HepG2 (cell line): ENCODE data around the gene PCGF5. TPM values are rescaled to one million over a fixed set of nuclear protein-coding genes. Genes with fewer than 3 reads are reported as not detected.

Experiments
- ATAC-seq: fragments of 200-7000 bp; cut with Tn5 transposase; 3 replicates; pipeline ENCODE4 v1.9.1; 2020; ENCODE audit warnings: mild to moderate bottlenecking, moderate library complexity
- BruUV-seq: library from RNA; stranded (reverse); fragments of 400-500 nt; replicated peaks from 2 replicates; lab custom pipeline; 2021; lab: Mats Ljungman, UMichigan
- CTCF ChIA-PET: fragments of 300-600 bp; formaldehyde crosslinking; extraction: SDS; loops from one replicate; lab custom pipeline; 2021; ENCODE audit warnings: low total read pairs, inconsistent platforms, low intra/inter-chr PET ratio; lab: Yijun Ruan, JAX
- POLR2A ChIA-PET: fragments of 350-600 bp; sonication (Branson Sonifier 250); formaldehyde crosslinking; loops from one replicate; lab custom pipeline; 2020; ENCODE audit warnings: antibody characterized with exemption, inconsistent platforms; lab: Yijun Ruan, JAX
- DNase-seq: peaks from one replicate; pipeline ENCODE4 v3.0.0-alpha.2; 2015; ENCODE audit warnings: low spot score
- FAIRE-seq: peaks from 3 replicates; lab custom pipeline; 2011; peaks lifted over from hg19 to GRCh38; lab: Jason Lieb, UNC
- H2AFZ ChIP-seq: one replicate; pipeline ENCODE4 v1.6.1; 2011; ENCODE audit warnings: low read length, inconsistent platforms
- H3K27ac ChIP-seq: fragments of 300-600 bp; 3 replicates; pipeline ENCODE4 v1.8.0; 2011; ENCODE audit warnings: mixed run types, mild to moderate bottlenecking, mixed read lengths, low read length, inconsistent platforms; ENCODE audit not compliant: insufficient read depth; ENCODE audit errors: extremely low read length
- H3K27me3 ChIP-seq, 2 experiments: fragments of 200-600 bp in 1 of 2; 2 replicates in 1 of 2; 3 replicates in 1 of 2; pipeline versions ENCODE4 v1.6.0 to v1.8.0; 2011; ENCODE audit warnings: low read length in 2 of 2, mild to moderate bottlenecking in 2 of 2, moderate library complexity in 2 of 2, inconsistent platforms in 1 of 2; ENCODE audit not compliant: insufficient read depth in 2 of 2, control insufficient read depth in 1 of 2
- H3K36me3 ChIP-seq, 2 experiments: fragments of 200-600 bp in 1 of 2; replicated peaks in 1 of 2; 2 replicates in 1 of 2; 3 replicates in 1 of 2; pipeline versions ENCODE4 v1.5.1 to v1.8.0; 2011; ENCODE audit warnings: low read length in 2 of 2, inconsistent platforms in 1 of 2; ENCODE audit not compliant: insufficient read depth in 2 of 2, control insufficient read depth in 1 of 2
- H3K4me1 ChIP-seq: 2 replicates; pipeline ENCODE4 v1.5.1; 2012; ENCODE audit warnings: low read length, inconsistent platforms; ENCODE audit not compliant: insufficient read depth
- H3K4me2 ChIP-seq: 2 replicates; pipeline ENCODE4 v1.6.0; 2011; ENCODE audit warnings: low read depth, low read length, inconsistent platforms
- H3K4me3 ChIP-seq, 3 experiments: fragments of 200-600 bp in 1 of 3; sonication (generic), shearing (Covaris generic) in 1 of 3; replicated peaks in 1 of 3; 2 replicates each; pipeline ENCODE4 v1.5.1; 2011 to 2016; ENCODE audit warnings: low read length in 3 of 3, inconsistent platforms in 2 of 3, low read depth in 2 of 3, mild to moderate bottlenecking in 2 of 3, control low read depth in 1 of 3, mixed read lengths in 1 of 3; ENCODE audit not compliant: insufficient read depth in 1 of 3
- H3K79me2 ChIP-seq: one replicate; pipeline ENCODE4 v1.6.1; 2011; ENCODE audit warnings: low read length, inconsistent platforms; ENCODE audit not compliant: insufficient read depth
- H3K9ac ChIP-seq: 2 replicates; pipeline ENCODE4 v1.6.0; 2011; ENCODE audit warnings: mild to moderate bottlenecking, low read depth, low read length, inconsistent platforms; ENCODE audit not compliant: insufficient read depth
- H3K9me3 ChIP-seq: 2 replicates; pipeline ENCODE4 v1.5.1; 2012; ENCODE audit warnings: mild to moderate bottlenecking, low read length
- H4K20me1 ChIP-seq: 2 replicates; pipeline ENCODE4 v1.6.0; 2011; ENCODE audit warnings: inconsistent platforms, mild to moderate bottlenecking, low read length, moderate library complexity; ENCODE audit not compliant: insufficient read depth
- CEBPB ChIP-seq: IDR thresholded peaks from 2 replicates; pipeline ENCODE4 v1.6.1; 2011; ENCODE audit warnings: low read depth, low read length, improper control_type of control experiment, borderline replicate concordance
- CEBPG ChIP-seq: IDR thresholded peaks from 2 replicates; pipeline ENCODE4 v1.6.1; 2016
- GATAD2A ChIP-seq: IDR thresholded peaks from 2 replicates; pipeline ENCODE4 v1.6.1; 2016
- ZNF547 ChIP-seq: sonication (generic); formaldehyde crosslinking; IDR thresholded peaks from 2 replicates; pipeline ENCODE4 v1.5.1; 2020; ENCODE audit warnings: mild to moderate bottlenecking, missing genetic modification reagents
- WGBS: methylation state at CpG from one replicate; pipeline ENCODE4 v1.1.6; 2017; ENCODE audit warnings: low lambda C conversion rate; 5-methylcytosine and 5-hydroxymethylcytosine counted together
- in situ Hi-C: cut with HindIII; loops from 2 replicates; pipeline ENCODE4 v1.10.0; 2017; ENCODE audit warnings: low pct_unique_long_range_greater_than_20kb; ENCODE audit not compliant: extremely low pct_ligation_motif_present
- intact Hi-C: fragments of 100-400 bp; cut with micrococcal nuclease; formaldehyde crosslinking; loops from one replicate; pipeline ENCODE4 v1.10.0; 2022; ENCODE audit not compliant: unreplicated experiment
- polyA plus RNA-seq, 8 experiments: library from polyadenylated mRNA; depleted of rRNA in 3 of 8; stranded (reverse) in 7 of 8; unstranded in 1 of 8; fragments of >200 nt; fragmentation: Illumina TruSeq in 4 of 8; extraction: Trizol in 4 of 8; gene quantifications; 2 replicates each; pipeline versions ENCODE4 v1.2.1 to v1.2.3, GENCODE V29; 2011 to 2016; ENCODE audit warnings: low read depth in 4 of 8, missing spikeins in 1 of 8, mixed read lengths in 1 of 8; ENCODE audit not compliant: insufficient read depth in 1 of 8
- total RNA-seq, 5 experiments: library from RNA; depleted of rRNA; stranded (reverse); fragments of >200 nt; fragmentation: Illumina TruSeq; extraction: Trizol; gene quantifications; 2 replicates each; pipeline ENCODE4 v1.2.3, GENCODE V29; 2016; ENCODE audit warnings: low read depth in 1 of 5
- TF ChIP-seq, protein P1 (sequence below): sonication (generic); IDR thresholded peaks from 2 replicates; pipeline ENCODE4 v1.6.1; 2016; ENCODE audit warnings: low read depth, borderline replicate concordance
- TF ChIP-seq, protein P2 (sequence below): sonication (generic); formaldehyde crosslinking; IDR thresholded peaks from 2 replicates; pipeline ENCODE4 v1.4.0; 2020; ENCODE audit warnings: missing genetic modification reagents
- TF ChIP-seq, protein P3 (sequence below), 2 experiments: fragments of 450-650 bp in 1 of 2; sonication (generic) in 1 of 2; formaldehyde crosslinking; IDR thresholded peaks; 2 replicates each; pipeline versions ENCODE4 v1.5.0 to v1.8.0; 2020 to 2022; ENCODE audit warnings: mild to moderate bottlenecking in 1 of 2, missing genetic modification reagents in 1 of 2

Gene PCGF5
- total and polyA plus RNA-seq, 2 of the 13 experiments (the other 11 are each of a cell fraction or from before 2014, with no cell fraction given) = 61.3 to 138 TPM

DNA sequence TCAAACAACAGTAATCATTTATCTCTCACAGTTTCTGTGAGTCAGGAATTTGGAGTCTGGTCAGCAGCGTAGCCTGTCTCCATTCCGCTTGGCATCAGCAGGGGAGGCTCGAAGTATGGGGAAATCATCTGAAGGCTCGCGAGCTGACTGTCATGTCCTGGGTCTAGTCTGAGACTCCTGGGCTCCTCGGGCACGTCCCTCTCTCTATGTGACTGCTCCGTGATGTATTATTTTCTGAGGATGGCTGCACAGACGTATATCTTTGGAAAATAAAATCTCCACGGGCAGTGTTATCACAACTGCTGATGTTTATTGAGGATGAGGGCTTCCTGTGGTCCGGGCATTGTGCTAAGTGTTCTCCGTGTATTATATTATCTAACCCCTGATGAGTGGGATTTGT, 23.3 kb upstream of the PCGF5 start:
- Histone ChIP-seq H3K27ac (no peak overlapping the region), H2AFZ (no peak overlapping the region), H3K4me1 (peaks cover 31% of the 10 kb centered on the region), H3K79me2 (peaks cover 34% of the 10 kb centered on the region), H3K4me2 (no peak overlapping the region), H4K20me1 (no peaks in the 10 kb centered on the region), H3K27me3 (no peaks in the 10 kb centered on the region), H3K9me3 (no peaks in the 10 kb centered on the region), H3K9ac (no peak overlapping the region), H3K36me3 (peaks cover 1 to 2% of the 10 kb centered on the region in 2 experiments; a peak in 1 of 5 replicates), H3K4me3 (no peak overlapping the region)
- intact Hi-C loops = no loop called here
- FAIRE-seq (no peak), DNase-seq (no peak), ATAC-seq (no peak)
- CTCF ChIA-PET = no interaction called here
- POLR2A ChIA-PET = no interaction called here
- TF ChIP-seq ZNF547 (CRISPR knock-in tag) = no peak
- TF ChIP-seq, protein P1, sequence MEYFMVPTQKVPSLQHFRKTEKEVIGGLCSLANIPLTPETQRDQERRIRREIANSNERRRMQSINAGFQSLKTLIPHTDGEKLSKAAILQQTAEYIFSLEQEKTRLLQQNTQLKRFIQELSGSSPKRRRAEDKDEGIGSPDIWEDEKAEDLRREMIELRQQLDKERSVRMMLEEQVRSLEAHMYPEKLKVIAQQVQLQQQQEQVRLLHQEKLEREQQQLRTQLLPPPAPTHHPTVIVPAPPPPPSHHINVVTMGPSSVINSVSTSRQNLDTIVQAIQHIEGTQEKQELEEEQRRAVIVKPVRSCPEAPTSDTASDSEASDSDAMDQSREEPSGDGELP = no peak
- 94% methylated on average over 12 of the region's 12 CpGs for WGBS
- in situ Hi-C loops = no loop called here
- no TSS peak for BruUV-seq

DNA sequence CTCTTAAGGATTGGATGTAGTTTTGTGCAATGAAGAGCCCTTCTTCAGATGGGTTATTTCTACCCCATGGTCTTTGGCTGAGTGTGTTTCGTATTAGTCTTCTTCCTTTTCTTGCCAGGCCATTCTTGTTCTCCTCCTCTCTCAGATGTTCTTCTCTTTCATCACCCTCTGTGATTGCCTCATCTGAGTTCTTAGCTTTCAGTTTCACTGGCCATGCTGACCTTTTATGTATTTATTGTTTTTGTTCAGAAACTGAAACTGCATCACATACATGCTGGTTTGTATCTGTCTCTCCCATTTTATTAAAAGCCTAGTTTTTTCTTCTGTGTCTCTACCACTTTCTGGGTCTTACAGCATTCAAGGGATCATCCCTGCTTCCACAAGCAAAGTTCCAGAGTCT, 21.7 kb upstream of the PCGF5 start:
- Histone ChIP-seq H3K27ac (no peak overlapping the region), H3K27me3 (no peaks in the 10 kb centered on the region), H3K9ac (no peak overlapping the region), H3K79me2 (peaks cover 40% of the 10 kb centered on the region), H4K20me1 (no peaks in the 10 kb centered on the region), H3K4me2 (no peak overlapping the region), H3K4me1 (peaks cover 31% of the 10 kb centered on the region), H3K9me3 (no peaks in the 10 kb centered on the region), H3K4me3 (no peak overlapping the region), H2AFZ (no peak overlapping the region), H3K36me3 (0 out of 5 replicates have a peak, but pooled peaks cover 0 to 2% of the 10 kb centered on the region in 2 experiments)
- WGBS = 94% methylated on average over 1 of the region's 1 CpG
- TF ChIP-seq GATAD2A (no peak), CEBPG (peak; percentile 67), CEBPB (peak; percentile 85)
- TF ChIP-seq, protein P2, sequence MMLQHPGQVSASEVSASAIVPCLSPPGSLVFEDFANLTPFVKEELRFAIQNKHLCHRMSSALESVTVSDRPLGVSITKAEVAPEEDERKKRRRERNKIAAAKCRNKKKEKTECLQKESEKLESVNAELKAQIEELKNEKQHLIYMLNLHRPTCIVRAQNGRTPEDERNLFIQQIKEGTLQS (CRISPR knock-in tag) = peak; percentile 53; the same call in 1 of the 2 replicates
- TF ChIP-seq, protein P3, sequence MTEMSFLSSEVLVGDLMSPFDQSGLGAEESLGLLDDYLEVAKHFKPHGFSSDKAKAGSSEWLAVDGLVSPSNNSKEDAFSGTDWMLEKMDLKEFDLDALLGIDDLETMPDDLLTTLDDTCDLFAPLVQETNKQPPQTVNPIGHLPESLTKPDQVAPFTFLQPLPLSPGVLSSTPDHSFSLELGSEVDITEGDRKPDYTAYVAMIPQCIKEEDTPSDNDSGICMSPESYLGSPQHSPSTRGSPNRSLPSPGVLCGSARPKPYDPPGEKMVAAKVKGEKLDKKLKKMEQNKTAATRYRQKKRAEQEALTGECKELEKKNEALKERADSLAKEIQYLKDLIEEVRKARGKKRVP (CRISPR knock-in tag; IDR thresholded peaks at IDR 0.05) = peak in 1 of 2 experiments; percentile 61; a peak in 2 of 4 replicates
- no peak for DNase-seq
- FAIRE-seq = no peak
- POLR2A ChIA-PET = interaction anchor here (1.2 kb wide), 1 partner anchor 37 kb away, joined by 3 read pairs; no protein-coding TSS in a partner anchor
- ATAC-seq = no peak
- BruUV-seq = no TSS peak
- CTCF ChIA-PET = no interaction called here
- intact Hi-C loops (loop anchor here (1.0 kb wide), 1 partner anchor 24 kb away; no protein-coding TSS in a partner anchor), in situ Hi-C loops (no loop called here)
